ENCODE measurements around the gene ANK3. TPM values are rescaled to one million over a fixed set of nuclear protein-coding genes. Genes with fewer than 3 reads are reported as not detected.

The ANK3 gene
- total and polyA plus RNA-seq, 2 donors from 2014 or later: 38.2 to 214 TPM

GRCh38 chr10:60155943-60156683 is 233.6 kb downstream of the ANK3 start:
- Histone ChIP-seq H3K4me3 (ENCODE audit: low read length in 3 of 3) (no peak overlapping the region), H3K9me3 (ENCODE audit: control insufficient read depth in 2 of 3, insufficient read depth in 1 of 3, low read length in 3 of 3) (no peaks in the 10 kb centered on the region), H3K27ac (ENCODE audit: low read depth in 2 of 2, low read length in 2 of 2) (no peak overlapping the region), H3K9ac (ENCODE audit: low read length in 3 of 3) (no peak overlapping the region), H3K27me3 (ENCODE audit: control insufficient read depth, insufficient read depth, low read length) (no peaks in the 10 kb centered on the region), H3K36me3 (ENCODE audit: control insufficient read depth in 2 of 3, insufficient read depth in 3 of 3, low read length in 3 of 3) (no peaks in the 10 kb centered on the region), H3K4me1 (ENCODE audit: control insufficient read depth in 2 of 3, insufficient read depth in 2 of 3, low read depth in 1 of 3, low read length in 3 of 3) (peaks cover 0 to 7% (median 2%) of the 10 kb centered on the region in 3 donors)
- intact Hi-C loops (cut with DNase I): no loop called here
- DNase-seq: no peak
- no peak for TF ChIP-seq CTCF (IDR thresholded peaks at IDR 0.05; ENCODE audit: borderline replicate concordance, extremely low read depth, insufficient read depth)
- FAIRE-seq: no peak

- Histone ChIP-seq H3K4me3 (ENCODE audit: low read length in 3 of 3) (no peak overlapping the region), H3K27me3 (ENCODE audit: control insufficient read depth, insufficient read depth, low read length) (no peaks in the 10 kb centered on the region), H3K36me3 (ENCODE audit: control insufficient read depth in 2 of 3, insufficient read depth in 3 of 3, low read length in 3 of 3) (no peaks in the 10 kb centered on the region), H3K9me3 (ENCODE audit: control insufficient read depth in 2 of 3, insufficient read depth in 1 of 3, low read length in 3 of 3) (no peaks in the 10 kb centered on the region), H3K27ac (ENCODE audit: low read depth in 2 of 2, low read length in 2 of 2) (no peak overlapping the region), H3K9ac (ENCODE audit: low read length in 3 of 3) (no peak overlapping the region), H3K4me1 (ENCODE audit: control insufficient read depth in 2 of 3, insufficient read depth in 2 of 3, low read depth in 1 of 3, low read length in 3 of 3) (peaks cover 0 to 7% (median 2%) of the 10 kb centered on the region in 3 donors)
- DNase-seq (no peak), FAIRE-seq (no peak)
- no peak for TF ChIP-seq CTCF (IDR thresholded peaks at IDR 0.05; ENCODE audit: borderline replicate concordance, extremely low read depth, insufficient read depth)
- intact Hi-C loops (cut with DNase I): no loop called here
These were observed 234.4 kb downstream of the ANK3 start for GRCh38 chr10:60155099-60155877.

- Histone ChIP-seq H3K36me3 (ENCODE audit: control insufficient read depth in 2 of 3, insufficient read depth in 3 of 3, low read length in 3 of 3) (no peaks in the 10 kb centered on the region), H3K9me3 (ENCODE audit: control insufficient read depth in 2 of 3, insufficient read depth in 1 of 3, low read length in 3 of 3) (no peaks in the 10 kb centered on the region), H3K9ac (ENCODE audit: low read length in 3 of 3) (peak overlapping the region in 1 of 3 donors; percentile 59), H3K4me3 (ENCODE audit: low read length in 3 of 3) (peak overlapping the region in 1 of 3 donors; percentile 10), H3K4me1 (ENCODE audit: control insufficient read depth in 2 of 3, insufficient read depth in 2 of 3, low read depth in 1 of 3, low read length in 3 of 3) (peaks cover 6 to 35% (median 27%) of the 10 kb centered on the region in 3 donors), H3K27me3 (ENCODE audit: control insufficient read depth, insufficient read depth, low read length) (no peaks in the 10 kb centered on the region), H3K27ac (ENCODE audit: low read depth in 2 of 2, low read length in 2 of 2) (peak overlapping the region; percentile 82 to 85)
- intact Hi-C loops (cut with DNase I): no loop called here
- FAIRE-seq (no peak), DNase-seq (no peak)
- no peak for TF ChIP-seq CTCF (IDR thresholded peaks at IDR 0.05; ENCODE audit: borderline replicate concordance, extremely low read depth, insufficient read depth)
These were observed 240.7 kb downstream of the ANK3 start for GRCh38 chr10:60149003-60149402.

Data from kidney (tissue), 14 donors.